OCI-LY7 (cell line): Measurements from ENCODE around the gene LRRC7. TPM values are rescaled to one million over a fixed set of nuclear protein-coding genes. Genes with fewer than 3 reads are reported as not detected.

ENCODE experiments used
- BruUV-seq: library from RNA; stranded (reverse); fragments of 400-500 nt; replicated peaks from 2 replicates; lab custom pipeline; 2021; lab: Mats Ljungman, UMichigan
- CTCF ChIA-PET: fragments of 300-600 bp; sonication (Branson Sonifier 250); formaldehyde crosslinking; loops from one replicate; lab custom pipeline; 2022; ENCODE audit warnings: antibody characterized with exemption; ENCODE audit not compliant: unreplicated experiment; lab: Charles Lee
- POLR2A ChIA-PET: fragments of 300-600 bp; sonication (Branson Sonifier 250); formaldehyde crosslinking; loops from one replicate; lab custom pipeline; 2022; ENCODE audit warnings: antibody characterized with exemption; lab: Charles Lee
- DNase-seq: peaks from one replicate; pipeline ENCODE4 v3.0.0-alpha.2; 2015; ENCODE audit warnings: low spot score
- H2AFZ ChIP-seq: fragments of 200-600 bp; sonication (generic), shearing (Covaris generic); 2 replicates; pipeline ENCODE4 v1.6.1; 2014; ENCODE audit warnings: mild to moderate bottlenecking, antibody characterized with exemption, low read length, moderate library complexity
- H3K27ac ChIP-seq: fragments of 200-600 bp; sonication (generic); 2 replicates; pipeline ENCODE4 v1.5.1; 2014; ENCODE audit warnings: mixed run types, low read depth, mild to moderate bottlenecking, moderate library complexity, low read length, inconsistent platforms; ENCODE audit not compliant: poor library complexity, severe bottlenecking
- H3K36me3 ChIP-seq: fragments of 200-600 bp; sonication (generic); 2 replicates; pipeline ENCODE4 v1.6.1; 2014; ENCODE audit warnings: mild to moderate bottlenecking, antibody characterized with exemption, low read length, moderate library complexity, mixed read lengths; ENCODE audit not compliant: insufficient read depth
- H3K4me1 ChIP-seq: fragments of 200-600 bp; sonication (generic); 2 replicates; pipeline ENCODE4 v1.5.1; 2014; ENCODE audit warnings: mild to moderate bottlenecking, low read length; ENCODE audit not compliant: insufficient read depth, poor library complexity, severe bottlenecking
- H3K4me2 ChIP-seq: fragments of 200-600 bp; sonication (generic); 2 replicates; pipeline ENCODE4 v1.6.1; 2014; ENCODE audit warnings: mild to moderate bottlenecking, low read length
- H3K4me3 ChIP-seq: fragments of 200-600 bp; sonication (generic); 2 replicates; pipeline ENCODE4 v1.5.1; 2014; ENCODE audit warnings: mild to moderate bottlenecking, low read depth, low read length; ENCODE audit not compliant: poor library complexity, severe bottlenecking
- H3K79me2 ChIP-seq: fragments of 200-600 bp; sonication (generic); 2 replicates; pipeline ENCODE4 v1.6.1; 2016; ENCODE audit warnings: low read depth, mild to moderate bottlenecking, low read length, moderate library complexity, mixed read lengths; ENCODE audit not compliant: insufficient read depth
- H3K9me2 ChIP-seq: fragments of 200-600 bp; sonication (generic); 2 replicates; pipeline ENCODE4 v1.6.1; 2016; ENCODE audit warnings: mild to moderate bottlenecking, low read length, mixed read lengths; ENCODE audit not compliant: insufficient read depth
- H3K9me3 ChIP-seq: fragments of 200-600 bp; sonication (generic); 2 replicates; pipeline ENCODE4 v1.6.1; 2014; ENCODE audit warnings: mild to moderate bottlenecking, mixed run types, low read length, mixed read lengths
- H4K20me1 ChIP-seq: fragments of 200-600 bp; sonication (generic); 2 replicates; pipeline ENCODE4 v1.6.1; 2014; ENCODE audit warnings: mild to moderate bottlenecking, antibody characterized with exemption, low read length, moderate library complexity, mixed read lengths; ENCODE audit not compliant: insufficient read depth
- EZH2phosphoT487 ChIP-seq: fragments of 200-600 bp; sonication (generic); IDR thresholded peaks from 2 replicates; pipeline ENCODE4 v1.6.1; 2018; ENCODE audit warnings: low read depth, borderline replicate concordance, mild to moderate bottlenecking, mixed run types, antibody characterized with exemption, low read length, moderate library complexity, mixed read lengths
- intact Hi-C: fragments of 100-400 bp; cut with micrococcal nuclease; formaldehyde crosslinking; loops from one replicate; pipeline ENCODE4 v1.10.0; 2022; ENCODE audit not compliant: unreplicated experiment
- total RNA-seq, 2 experiments: library from RNA; depleted of rRNA in 1 of 2; stranded (reverse); fragments of >200 nt in 1 of 2; shearing (Covaris generic) in 1 of 2; gene quantifications; 2 replicates each; pipeline ENCODE4 v1.2.3, GENCODE V29; 2014 to 2022
- TF ChIP-seq, protein P1 (sequence below): fragments of 200-600 bp; sonication (generic); conservative IDR thresholded peaks from 2 replicates; pipeline ENCODE4 v1.5.1; 2014; ENCODE audit warnings: mild to moderate bottlenecking, antibody characterized with exemption, low read length, moderate library complexity, mixed read lengths

The LRRC7 gene
- total RNA-seq, 2 experiments from 2014 or later = not detected

DNA sequence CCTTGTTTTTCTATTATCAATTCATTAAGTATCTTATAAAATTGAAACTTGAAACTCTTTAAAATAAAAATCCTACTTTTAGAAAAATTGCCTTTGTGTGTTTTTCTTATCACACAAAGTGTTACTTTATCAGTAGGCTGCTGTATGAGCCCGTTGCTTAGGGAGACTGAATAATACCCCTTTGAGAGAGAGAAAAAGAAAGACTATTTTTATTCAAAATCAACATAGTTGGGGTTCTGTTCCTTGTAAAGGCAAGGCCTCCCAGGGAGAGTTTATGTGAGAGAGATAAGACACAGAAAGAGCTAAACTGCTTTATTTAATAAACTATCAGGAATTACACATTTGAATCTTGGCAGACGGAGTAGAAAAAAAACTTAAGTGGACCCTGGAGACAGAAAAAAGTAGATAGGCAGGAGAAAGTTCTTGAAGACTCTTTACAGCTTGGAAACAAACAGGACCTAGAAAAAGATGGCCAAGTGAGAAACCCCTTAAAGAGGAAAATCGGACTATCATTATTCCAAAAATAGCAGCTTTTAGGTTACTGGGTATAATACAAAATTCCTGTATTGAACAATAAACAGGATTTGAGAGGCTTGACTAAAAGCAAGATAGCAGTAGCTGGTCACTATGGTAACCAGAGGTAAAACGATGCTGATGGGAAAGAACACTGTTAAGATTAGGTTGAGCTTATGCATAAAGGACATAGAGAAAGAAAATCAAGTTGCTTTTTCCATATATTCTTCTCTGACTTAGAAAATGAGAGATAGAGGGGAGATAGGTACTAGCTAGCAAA is 170.9 kb downstream of the LRRC7 start:
- no TSS peak for BruUV-seq
- CTCF ChIA-PET = no interaction called here
- H3K4me2 ChIP-seq = no peak overlapping the region
- POLR2A ChIA-PET = interaction anchor here (0.6 kb wide), 1 partner anchor 697 kb away, joined by 7 read pairs; no protein-coding TSS in a partner anchor
- no peaks in the 10 kb centered on the region for H3K9me3 ChIP-seq
- H3K9me2 ChIP-seq = no peaks in the 10 kb centered on the region
- H3K4me1 ChIP-seq = no peaks in the 10 kb centered on the region
- H3K36me3 ChIP-seq = no peaks in the 10 kb centered on the region
- no peaks in the 10 kb centered on the region for H3K79me2 ChIP-seq
- H2AFZ ChIP-seq = no peak overlapping the region
- H4K20me1 ChIP-seq = no peaks in the 10 kb centered on the region
- intact Hi-C loops = loop anchor here (10.0 kb wide), 1 partner anchor 1274 kb away; no protein-coding TSS in a partner anchor
- TF ChIP-seq, protein P1, sequence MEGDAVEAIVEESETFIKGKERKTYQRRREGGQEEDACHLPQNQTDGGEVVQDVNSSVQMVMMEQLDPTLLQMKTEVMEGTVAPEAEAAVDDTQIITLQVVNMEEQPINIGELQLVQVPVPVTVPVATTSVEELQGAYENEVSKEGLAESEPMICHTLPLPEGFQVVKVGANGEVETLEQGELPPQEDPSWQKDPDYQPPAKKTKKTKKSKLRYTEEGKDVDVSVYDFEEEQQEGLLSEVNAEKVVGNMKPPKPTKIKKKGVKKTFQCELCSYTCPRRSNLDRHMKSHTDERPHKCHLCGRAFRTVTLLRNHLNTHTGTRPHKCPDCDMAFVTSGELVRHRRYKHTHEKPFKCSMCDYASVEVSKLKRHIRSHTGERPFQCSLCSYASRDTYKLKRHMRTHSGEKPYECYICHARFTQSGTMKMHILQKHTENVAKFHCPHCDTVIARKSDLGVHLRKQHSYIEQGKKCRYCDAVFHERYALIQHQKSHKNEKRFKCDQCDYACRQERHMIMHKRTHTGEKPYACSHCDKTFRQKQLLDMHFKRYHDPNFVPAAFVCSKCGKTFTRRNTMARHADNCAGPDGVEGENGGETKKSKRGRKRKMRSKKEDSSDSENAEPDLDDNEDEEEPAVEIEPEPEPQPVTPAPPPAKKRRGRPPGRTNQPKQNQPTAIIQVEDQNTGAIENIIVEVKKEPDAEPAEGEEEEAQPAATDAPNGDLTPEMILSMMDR = no peak
- no peak for TF ChIP-seq EZH2phosphoT487
- no peak for DNase-seq
- H3K4me3 ChIP-seq = no peak overlapping the region
- no peak overlapping the region for H3K27ac ChIP-seq

DNA sequence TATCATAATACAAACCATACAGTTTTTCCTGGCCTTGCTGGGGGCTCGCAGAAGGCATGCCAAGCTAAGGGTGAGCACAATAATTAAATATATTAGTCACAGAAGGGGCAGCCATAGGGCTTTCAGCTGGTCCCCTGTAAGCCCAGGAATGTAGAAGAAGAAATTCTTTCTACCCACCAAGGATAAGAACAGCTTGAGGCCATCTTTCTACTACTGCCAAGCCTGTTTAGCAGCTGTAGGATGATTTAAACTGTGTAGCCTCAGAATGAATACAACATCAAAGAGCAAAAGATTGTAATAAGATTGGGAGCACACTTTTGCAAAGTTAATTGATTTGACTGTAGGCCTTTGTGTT is 171.5 kb downstream of the LRRC7 start:
- no peaks in the 10 kb centered on the region for H3K36me3 ChIP-seq
- TF ChIP-seq, protein P1 = no peak
- TF ChIP-seq EZH2phosphoT487 = no peak
- POLR2A ChIA-PET = no interaction called here
- no peak overlapping the region for H3K27ac ChIP-seq
- H3K9me3 ChIP-seq = no peaks in the 10 kb centered on the region
- no peaks in the 10 kb centered on the region for H3K9me2 ChIP-seq
- H3K4me2 ChIP-seq = no peak overlapping the region
- no peaks in the 10 kb centered on the region for H3K4me1 ChIP-seq
- H4K20me1 ChIP-seq = no peaks in the 10 kb centered on the region
- H3K79me2 ChIP-seq = no peaks in the 10 kb centered on the region
- no peak overlapping the region for H3K4me3 ChIP-seq
- BruUV-seq = no TSS peak
- DNase-seq = no peak
- CTCF ChIA-PET = no interaction called here
- intact Hi-C loops = loop anchor here (10.0 kb wide), 1 partner anchor 1274 kb away; no protein-coding TSS in a partner anchor
- no peak overlapping the region for H2AFZ ChIP-seq

DNA sequence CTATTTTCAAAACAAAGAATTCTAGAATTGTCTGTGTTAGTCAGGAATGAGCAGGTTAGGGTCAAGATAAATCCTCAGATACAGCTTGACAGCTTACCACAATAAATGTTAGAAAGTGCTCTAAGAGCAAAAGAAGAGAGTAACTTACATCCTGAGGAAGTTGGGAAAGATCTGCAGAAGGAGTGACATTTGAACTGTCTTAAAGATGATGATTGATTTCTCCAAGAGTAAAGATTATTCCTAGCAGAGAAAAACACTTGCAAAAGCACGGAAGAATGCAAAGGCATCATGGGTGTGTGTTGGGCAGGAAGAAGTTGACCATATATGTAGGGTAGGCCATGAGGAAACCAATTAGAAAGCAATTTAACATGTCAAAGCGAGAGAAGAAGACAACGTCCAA is 175.4 kb downstream of the LRRC7 start:
- H2AFZ ChIP-seq = no peak overlapping the region
- no peaks in the 10 kb centered on the region for H4K20me1 ChIP-seq
- BruUV-seq = no TSS peak
- CTCF ChIA-PET = no interaction called here
- H3K4me2 ChIP-seq = no peak overlapping the region
- H3K36me3 ChIP-seq = no peaks in the 10 kb centered on the region
- no peaks in the 10 kb centered on the region for H3K9me3 ChIP-seq
- no peak for DNase-seq
- no peaks in the 10 kb centered on the region for H3K4me1 ChIP-seq
- intact Hi-C loops = no loop called here
- TF ChIP-seq EZH2phosphoT487 = no peak
- TF ChIP-seq, protein P1 = no peak
- H3K79me2 ChIP-seq = no peaks in the 10 kb centered on the region
- no peak overlapping the region for H3K27ac ChIP-seq
- POLR2A ChIA-PET = no interaction called here
- no peaks in the 10 kb centered on the region for H3K9me2 ChIP-seq
- no peak overlapping the region for H3K4me3 ChIP-seq
